ENCODE results near the gene RASSF5.

RASSF5 gene

GRCh38 chr1:206591226-206591625 is 83.9 kb downstream of the RASSF5 start:
- peaks cover 34% of the 10 kb centered on the region for H3F3A ChIP-seq (ENCODE audit: insufficient read depth, low read length)
- H3K27ac ChIP-seq (ENCODE audit: low read length), result no peak overlapping the region
- peaks cover 24% of the 10 kb centered on the region for H3K36me3 ChIP-seq (replicated peaks; ENCODE audit: insufficient read depth, low read length)
- no peaks in the 10 kb centered on the region for H3K9me3 ChIP-seq (replicated peaks; ENCODE audit: insufficient read depth, low read length)
- H3K4me2 ChIP-seq (ENCODE audit: low read depth, low read length), result no peak overlapping the region
- H2AFZ ChIP-seq (ENCODE audit: low read length), result no peak overlapping the region
- H4K20me1 ChIP-seq (ENCODE audit: insufficient read depth, low read length), result no peaks in the 10 kb centered on the region
- DNase-seq, result no peak
- no peaks in the 10 kb centered on the region for H3K27me3 ChIP-seq (replicated peaks; ENCODE audit: insufficient read depth, low read length)
- no peak overlapping the region for H3K9ac ChIP-seq (ENCODE audit: low read length)
- no peak for TF ChIP-seq CTCF (IDR thresholded peaks at IDR 0.05; ENCODE audit: low read length)
- TF ChIP-seq EZH2 (optimal IDR thresholded peaks at IDR 0.05; ENCODE audit: low read depth, low read length), result no peak
- TF ChIP-seq EZH2phosphoT487 (IDR thresholded peaks at IDR 0.05; ENCODE audit: low read length), result no peak
- H3K4me3 ChIP-seq (ENCODE audit: low read length), result no peak overlapping the region
- no peaks in the 10 kb centered on the region for H3K9me2 ChIP-seq (replicated peaks; ENCODE audit: insufficient read depth, low read length)
- H3K4me1 ChIP-seq (ENCODE audit: low read length), result no peaks in the 10 kb centered on the region
- H3K79me2 ChIP-seq (ENCODE audit: low read length), result peaks cover 25% of the 10 kb centered on the region

- H3K36me3 ChIP-seq (replicated peaks; ENCODE audit: insufficient read depth, low read length), result peaks cover 21% of the 10 kb centered on the region
- H3K9me3 ChIP-seq (replicated peaks; ENCODE audit: insufficient read depth, low read length), result no peaks in the 10 kb centered on the region
- no peak overlapping the region for H2AFZ ChIP-seq (ENCODE audit: low read length)
- peaks cover 32% of the 10 kb centered on the region for H3F3A ChIP-seq (ENCODE audit: insufficient read depth, low read length)
- H3K79me2 ChIP-seq (ENCODE audit: low read length), result peaks cover 20% of the 10 kb centered on the region
- TF ChIP-seq CTCF (IDR thresholded peaks at IDR 0.05; ENCODE audit: low read length), result no peak
- no peak for TF ChIP-seq EZH2 (optimal IDR thresholded peaks at IDR 0.05; ENCODE audit: low read depth, low read length)
- no peak overlapping the region for H3K27ac ChIP-seq (ENCODE audit: low read length)
- no peaks in the 10 kb centered on the region for H3K4me1 ChIP-seq (ENCODE audit: low read length)
- H3K4me3 ChIP-seq (ENCODE audit: low read length), result no peak overlapping the region
- no peak overlapping the region for H3K9ac ChIP-seq (ENCODE audit: low read length)
- no peaks in the 10 kb centered on the region for H3K27me3 ChIP-seq (replicated peaks; ENCODE audit: insufficient read depth, low read length)
- H4K20me1 ChIP-seq (ENCODE audit: insufficient read depth, low read length), result no peaks in the 10 kb centered on the region
- H3K9me2 ChIP-seq (replicated peaks; ENCODE audit: insufficient read depth, low read length), result no peaks in the 10 kb centered on the region
- H3K4me2 ChIP-seq (ENCODE audit: low read depth, low read length), result no peak overlapping the region
- DNase-seq, result no peak
These were observed 84.4 kb downstream of the RASSF5 start for GRCh38 chr1:206591696-206592095.

GRCh38 chr1:206593351-206593925 is 86.1 kb downstream of the RASSF5 start:
- Histone ChIP-seq H2AFZ (ENCODE audit: low read length) (no peak overlapping the region), H3K9me3 (replicated peaks; ENCODE audit: insufficient read depth, low read length) (no peaks in the 10 kb centered on the region), H3K36me3 (replicated peaks; ENCODE audit: insufficient read depth, low read length) (peaks cover 7% of the 10 kb centered on the region), H3K9ac (ENCODE audit: low read length) (no peak overlapping the region), H3K4me2 (ENCODE audit: low read depth, low read length) (no peak overlapping the region), H3K27ac (ENCODE audit: low read length) (no peak overlapping the region), H3K9me2 (replicated peaks; ENCODE audit: insufficient read depth, low read length) (no peaks in the 10 kb centered on the region), H3K4me3 (ENCODE audit: low read length) (no peak overlapping the region), H3K27me3 (replicated peaks; ENCODE audit: insufficient read depth, low read length) (no peaks in the 10 kb centered on the region), H3K4me1 (ENCODE audit: low read length) (no peaks in the 10 kb centered on the region), H4K20me1 (ENCODE audit: insufficient read depth, low read length) (no peaks in the 10 kb centered on the region), H3F3A (ENCODE audit: insufficient read depth, low read length) (peaks cover 30% of the 10 kb centered on the region), H3K79me2 (ENCODE audit: low read length) (peaks cover 3% of the 10 kb centered on the region; the same call in 1 of the 2 replicates)
- DNase-seq, result no peak
- no peak for TF ChIP-seq CTCF (IDR thresholded peaks at IDR 0.05; ENCODE audit: low read length)
- TF ChIP-seq EZH2phosphoT487 (IDR thresholded peaks at IDR 0.05; ENCODE audit: low read length), result no peak
- no peak for TF ChIP-seq EZH2 (optimal IDR thresholded peaks at IDR 0.05; ENCODE audit: low read depth, low read length)

Data from MM.1S (cell line).